GM19099 (cell line): Measurements from ENCODE around the gene MAB21L4.

ENCODE experiments used
- POLR2A ChIP-seq: IDR thresholded peaks from 3 replicates; pipeline ENCODE4 v1.6.1; 2011; ENCODE audit warnings: low read depth; ENCODE audit not compliant: insufficient read length; ENCODE audit errors: extremely low read depth

The MAB21L4 gene

GRCh38 chr2:240873098-240873788, 22.7 kb downstream of the MAB21L4 start:
- no peak for TF ChIP-seq POLR2A

DNA sequence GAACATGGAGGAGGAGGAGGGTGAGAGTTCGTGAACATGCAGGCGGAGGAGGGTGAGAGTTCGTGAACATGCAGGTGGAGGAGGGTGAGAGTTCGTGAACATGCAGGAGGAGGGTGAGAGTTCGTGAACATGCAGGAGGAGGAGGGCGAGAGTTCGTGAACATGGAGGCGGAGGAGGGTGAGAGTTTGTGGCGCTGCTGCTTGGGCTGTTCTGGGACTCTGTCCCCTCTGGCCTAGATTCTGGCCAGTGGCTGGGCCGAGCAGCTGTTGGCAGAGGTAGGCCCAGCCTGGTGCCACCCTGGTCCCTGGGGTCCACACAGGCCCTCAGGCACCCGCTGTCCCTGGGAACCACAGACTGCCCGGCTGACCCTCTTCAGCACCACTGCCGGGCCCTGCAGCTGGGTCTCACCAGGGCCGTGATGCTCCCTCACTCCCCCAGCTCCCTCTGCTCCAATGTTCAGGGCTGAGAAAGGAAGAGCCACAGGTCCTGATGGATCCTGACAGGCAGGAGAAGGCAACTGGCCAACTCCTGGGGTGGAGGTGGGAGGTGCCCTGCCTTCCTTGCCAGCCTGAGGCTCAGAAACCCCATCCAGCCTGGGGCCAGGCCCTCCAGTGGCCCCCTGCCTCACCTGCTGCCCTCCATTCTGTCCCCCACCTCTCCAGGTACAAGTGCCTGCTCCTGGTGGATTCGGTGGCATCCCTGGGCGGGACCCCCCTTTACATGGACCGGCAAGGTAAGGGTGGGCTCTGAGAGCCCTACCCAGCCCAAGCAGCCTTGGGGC, 23.4 kb downstream of the MAB21L4 start:
- no peak for TF ChIP-seq POLR2A

GRCh38 chr2:240871071-240871958, 24.6 kb downstream of the MAB21L4 start:
- no peak for TF ChIP-seq POLR2A

- no peak for TF ChIP-seq POLR2A
These were observed 25.7 kb downstream of the MAB21L4 start for GRCh38 chr2:240869956-240870875.

DNA sequence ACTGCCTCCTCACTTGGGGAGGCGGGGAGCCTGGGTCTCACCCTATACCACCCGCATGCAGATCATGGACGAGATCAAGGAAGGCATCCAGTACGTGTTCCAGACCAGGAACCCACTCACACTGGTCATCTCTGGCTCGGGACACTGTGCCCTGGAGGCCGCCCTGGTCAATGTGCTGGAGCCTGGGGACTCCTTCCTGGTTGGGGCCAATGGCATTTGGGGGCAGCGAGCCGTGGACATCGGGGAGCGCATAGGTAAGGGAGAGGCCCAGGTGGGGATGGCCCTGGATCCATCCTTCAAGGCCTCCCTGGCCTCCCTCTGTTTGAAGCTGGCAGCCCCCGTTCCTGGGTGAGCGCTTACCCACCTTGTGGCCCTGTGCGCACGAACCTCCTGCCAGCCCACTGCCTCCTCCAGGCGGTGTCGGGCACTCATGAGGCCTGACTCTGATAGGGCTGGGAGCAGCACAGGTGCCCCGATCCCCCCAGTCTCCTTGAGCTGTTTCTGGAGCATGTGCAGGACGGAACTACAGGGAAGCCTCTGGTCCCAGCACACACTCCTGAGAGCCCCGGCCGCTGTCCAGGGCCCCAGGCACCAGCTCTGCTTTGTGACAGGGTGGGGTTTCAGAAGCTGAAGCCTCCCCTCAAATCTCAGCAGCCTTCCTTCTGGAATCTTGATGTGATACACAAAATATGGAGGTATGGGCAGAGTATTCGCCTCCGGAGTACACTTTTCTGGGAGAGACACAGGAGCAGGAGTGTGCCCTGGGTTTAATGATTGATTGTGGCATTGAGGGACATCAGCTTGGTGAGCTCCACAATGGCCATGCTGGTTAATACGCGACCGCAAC, 26.6 kb downstream of the MAB21L4 start:
- no peak for TF ChIP-seq POLR2A

DNA sequence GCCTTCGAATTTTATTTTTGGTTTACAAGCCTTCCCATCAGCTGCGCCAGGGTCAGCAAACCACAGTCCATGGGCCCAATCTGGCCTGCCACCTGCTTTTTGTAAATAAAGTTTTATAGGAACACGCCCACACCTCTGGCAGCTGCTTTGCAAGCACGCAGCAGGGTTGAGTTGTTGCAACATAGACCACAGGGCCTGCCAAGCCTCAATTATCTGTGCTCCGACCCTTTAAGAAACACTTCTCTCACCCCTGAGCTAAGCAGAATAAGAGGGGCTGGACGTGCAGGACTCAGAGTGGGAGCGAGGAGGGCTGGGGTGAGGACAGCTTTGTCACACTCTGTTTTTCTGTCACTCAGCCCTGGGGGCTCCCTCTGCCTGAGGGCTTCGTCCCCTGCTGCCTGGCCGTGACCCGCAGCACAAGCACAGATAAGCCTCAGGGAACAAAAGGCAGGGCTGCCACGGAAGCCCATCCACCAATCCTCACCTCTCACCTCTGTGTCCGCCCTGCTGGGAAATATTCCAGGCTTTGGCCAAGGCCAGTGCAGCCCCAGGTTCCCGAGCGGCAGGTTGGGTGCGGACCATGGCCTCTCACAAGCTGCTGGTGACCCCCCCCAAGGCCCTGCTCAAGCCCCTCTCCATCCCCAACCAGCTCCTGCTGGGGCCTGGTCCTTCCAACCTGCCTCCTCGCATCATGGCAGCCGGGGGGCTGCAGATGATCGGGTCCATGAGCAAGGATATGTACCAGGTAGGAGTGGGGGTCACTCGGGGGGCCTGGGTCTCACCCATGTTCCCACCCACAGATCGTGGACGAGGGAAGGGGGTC, 27.5 kb downstream of the MAB21L4 start, which contains the start of gene AGXT:
Gene AGXT (plus strand): TSS at position 539 of the 823 bp plus-strand sequence. CDS start 42 bp downstream, at position 581.
- no peak for TF ChIP-seq POLR2A

DNA sequence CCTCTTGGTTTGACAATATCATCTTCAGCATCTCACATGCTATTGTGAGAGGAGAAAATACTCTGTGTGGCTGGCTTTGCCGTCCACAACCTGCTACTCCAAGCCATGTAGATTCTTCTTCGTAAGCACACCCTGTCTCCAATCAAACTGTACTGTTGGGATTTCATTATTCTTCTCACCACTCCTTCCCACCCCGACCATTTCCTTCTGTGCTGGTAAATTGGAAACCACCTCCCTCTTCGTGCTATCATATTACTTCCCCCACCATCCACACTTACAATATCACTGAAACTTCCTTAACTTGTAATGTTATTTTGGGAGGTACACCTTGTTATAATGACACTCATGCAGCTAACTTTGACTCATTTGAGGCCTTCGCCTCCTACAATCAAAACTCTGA, 30.6 kb downstream of the MAB21L4 start:
- TF ChIP-seq POLR2A: no peak

GRCh38 chr2:240864475-240864874, 31.5 kb downstream of the MAB21L4 start:
- TF ChIP-seq POLR2A: no peak

- TF ChIP-seq POLR2A: no peak
These were observed 34.4 kb downstream of the MAB21L4 start for GRCh38 chr2:240861547-240861946.

GRCh38 chr2:240858871-240859270, 37.1 kb downstream of the MAB21L4 start:
- no peak for TF ChIP-seq POLR2A

- TF ChIP-seq POLR2A: no peak
These were observed 37.6 kb downstream of the MAB21L4 start for GRCh38 chr2:240858321-240858720.
